MM.1S (cell line): ENCODE measurements around the gene SP110.

ENCODE experiments used
- CTCF ChIP-seq: fragments of 300-600 bp; sonication (generic); IDR thresholded peaks from 2 replicates; pipeline ENCODE4 v1.5.1; 2016; ENCODE audit warnings: antibody characterized with exemption, low read length, mixed read lengths
- EZH2 ChIP-seq: fragments of 300-600 bp; sonication (generic); optimal IDR thresholded peaks from 2 replicates; pipeline ENCODE3; 2017; ENCODE audit warnings: low read depth, mild to moderate bottlenecking, antibody characterized with exemption, low read length, mixed read lengths
- EZH2phosphoT487 ChIP-seq: fragments of 300-600 bp; sonication (generic); IDR thresholded peaks from 2 replicates; pipeline ENCODE4 v1.6.1; 2018; ENCODE audit warnings: antibody characterized with exemption, low read length

DNA sequence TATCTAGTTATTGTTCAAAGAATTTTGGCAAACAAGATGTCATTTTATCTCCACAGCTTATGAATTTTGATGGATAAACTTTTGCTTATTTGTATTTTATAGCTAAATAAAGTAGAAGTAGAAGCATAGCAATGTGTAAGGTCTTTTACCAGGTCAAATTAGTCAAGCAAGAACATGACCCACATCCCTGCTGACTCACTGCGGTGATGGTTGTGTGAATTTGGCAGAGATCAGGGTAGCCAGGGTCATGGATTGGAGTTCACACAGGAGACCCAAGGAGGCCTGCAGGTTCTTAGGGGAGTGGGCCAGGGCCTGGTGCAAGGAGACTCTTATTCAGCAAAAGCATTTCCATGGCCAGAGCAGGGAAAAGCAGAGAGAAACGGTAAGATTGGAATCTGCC is 24.4 kb upstream of the SP110 start:
- TF ChIP-seq CTCF (no peak), EZH2 (no peak), EZH2phosphoT487 (no peak)
